Loucy (cell line): ENCODE results near the gene TTLL12.

Experiments used
- CTCF ChIP-seq: fragments of 200-600 bp; sonication (generic); conservative IDR thresholded peaks from 2 replicates; pipeline ENCODE4 v1.5.1; 2014; ENCODE audit warnings: mild to moderate bottlenecking, antibody characterized with exemption, low read length
- EZH2phosphoT487 ChIP-seq: fragments of 200-600 bp; IDR thresholded peaks from 2 replicates; pipeline ENCODE4 v1.6.1; 2018; ENCODE audit warnings: antibody characterized with exemption, mild to moderate bottlenecking, moderate library complexity, borderline replicate concordance

GRCh38 chr22:43157874-43158546 lies 28.9 kb downstream of the TTLL12 start:
- no peak for TF ChIP-seq CTCF
- TF ChIP-seq EZH2phosphoT487: no peak
